Neutrophil (primary cell): Measurements from ENCODE around the gene TRAIP.

Source experiments
- H3K27ac ChIP-seq: fragments of 200-600 bp; sonication (generic); 2 replicates; pipeline ENCODE4 v1.5.1; 2016; ENCODE audit warnings: mild to moderate bottlenecking, moderate library complexity
- H3K27me3 ChIP-seq: fragments of 200-600 bp; sonication (generic); 2 replicates; pipeline ENCODE4 v1.6.0; 2016; ENCODE audit warnings: mild to moderate bottlenecking
- H3K36me3 ChIP-seq: fragments of 200-600 bp; sonication (generic); 2 replicates; pipeline ENCODE4 v1.5.1; 2017
- H3K4me1 ChIP-seq, 2 experiments: fragments of 200-600 bp in 1 of 2; sonication (generic) in 1 of 2; 1 replicate in 1 of 2; 2 replicates in 1 of 2; pipeline versions ENCODE4 v1.5.1 to v1.6.1; 2013 to 2016; ENCODE audit warnings: low read depth in 1 of 2, low read length in 1 of 2, mild to moderate bottlenecking in 1 of 2, moderate library complexity in 1 of 2; ENCODE audit not compliant: control insufficient read depth in 1 of 2, insufficient read depth in 1 of 2
- H3K4me3 ChIP-seq, 2 experiments: fragments of 200-600 bp in 1 of 2; sonication (generic) in 1 of 2; 1 replicate in 1 of 2; 2 replicates in 1 of 2; pipeline ENCODE4 v1.5.1; 2013 to 2016; ENCODE audit warnings: low read depth in 1 of 2, low read length in 1 of 2, mild to moderate bottlenecking in 1 of 2, moderate library complexity in 1 of 2
- H3K9me3 ChIP-seq: fragments of 200-600 bp; sonication (generic); 2 replicates; pipeline ENCODE4 v1.5.1; 2016
- CTCF ChIP-seq: fragments of 200-600 bp; sonication (generic); IDR thresholded peaks from 2 replicates; pipeline ENCODE4 v1.5.1; 2016; ENCODE audit warnings: antibody characterized with exemption

The TRAIP gene

GRCh38 chr3:49895791-49896190 lies 39.4 kb upstream of the TRAIP start:
- Histone ChIP-seq H3K27ac (no peak overlapping the region), H3K27me3 (no peaks in the 10 kb centered on the region), H3K9me3 (no peaks in the 10 kb centered on the region), H3K4me1 (no peaks in the 10 kb centered on the region), H3K36me3 (no peaks in the 10 kb centered on the region), H3K4me3 (no peak overlapping the region)
- no peak for TF ChIP-seq CTCF

- Histone ChIP-seq H3K9me3 (no peaks in the 10 kb centered on the region), H3K4me3 (no peak overlapping the region), H3K27ac (no peak overlapping the region), H3K36me3 (no peaks in the 10 kb centered on the region), H3K4me1 (no peaks in the 10 kb centered on the region), H3K27me3 (no peaks in the 10 kb centered on the region)
- no peak for TF ChIP-seq CTCF
These were observed 32.9 kb upstream of the TRAIP start for GRCh38 chr3:49889296-49889695.

- TF ChIP-seq CTCF = no peak
- peaks cover 9% of the 10 kb centered on the region for H3K27me3 ChIP-seq
These were observed 30.5 kb upstream of the TRAIP start for GRCh38 chr3:49886922-49887265.

GRCh38 chr3:49883998-49884397 lies 27.6 kb upstream of the TRAIP start:
- peaks cover 14% of the 10 kb centered on the region for H3K27me3 ChIP-seq

More at GRCh38 chr3:49886922-49887265, 30.5 kb upstream of the TRAIP start:
- H3K27ac ChIP-seq = no peak overlapping the region
- no peak overlapping the region for H3K4me3 ChIP-seq
- H3K9me3 ChIP-seq = no peaks in the 10 kb centered on the region
- no peaks in the 10 kb centered on the region for H3K36me3 ChIP-seq
- H3K4me1 ChIP-seq = no peaks in the 10 kb centered on the region

GRCh38 chr3:49882166-49882565 lies 25.8 kb upstream of the TRAIP start:
- H3K27ac ChIP-seq = no peak overlapping the region
- TF ChIP-seq CTCF = no peak
- H3K9me3 ChIP-seq = no peaks in the 10 kb centered on the region
- no peak overlapping the region for H3K4me3 ChIP-seq
- H3K36me3 ChIP-seq = no peaks in the 10 kb centered on the region
- H3K27me3 ChIP-seq = peaks cover 14% of the 10 kb centered on the region
- no peaks in the 10 kb centered on the region for H3K4me1 ChIP-seq

More at GRCh38 chr3:49883998-49884397, 27.6 kb upstream of the TRAIP start:
- Histone ChIP-seq H3K36me3 (no peaks in the 10 kb centered on the region), H3K4me1 (no peaks in the 10 kb centered on the region), H3K9me3 (no peaks in the 10 kb centered on the region), H3K27ac (no peak overlapping the region), H3K4me3 (no peak overlapping the region)
- no peak for TF ChIP-seq CTCF
